CD14-positive monocyte (primary cell): ENCODE data around the gene GGT1. TPM values are rescaled to one million over a fixed set of nuclear protein-coding genes. Genes with fewer than 3 reads are reported as not detected.

Experiments
- DNase-seq, 3 donors: peaks; one replicate each; pipeline ENCODE4 v3.0.0-alpha.2; 2011 to 2022
- H2AFZ ChIP-seq: 2 replicates; pipeline ENCODE4 v1.6.0; 2012; ENCODE audit warnings: mild to moderate bottlenecking, low read depth, low read length, inconsistent platforms; ENCODE audit not compliant: insufficient read depth, poor library complexity, severe bottlenecking
- H3K27ac ChIP-seq, 2 donors: 1 replicate in 1 of 2; 2 replicates in 1 of 2; pipeline ENCODE4 v1.5.1; 2012 to 2013; ENCODE audit warnings: low read length in 2 of 2, control low read depth in 1 of 2, inconsistent platforms in 1 of 2, low read depth in 1 of 2, mild to moderate bottlenecking in 1 of 2
- H3K27me3 ChIP-seq, 2 donors: one replicate each; pipeline versions ENCODE4 v1.6.0 to v1.6.1; 2011 to 2013; ENCODE audit warnings: low read length in 2 of 2; ENCODE audit not compliant: control insufficient read depth in 2 of 2, insufficient read depth in 2 of 2
- H3K36me3 ChIP-seq, 2 donors: replicated peaks in 1 of 2; 1 replicate in 1 of 2; 2 replicates in 1 of 2; pipeline versions ENCODE4 v1.5.1 to v1.6.1; 2012 to 2013; ENCODE audit warnings: low read length in 2 of 2, control low read depth in 1 of 2, inconsistent platforms in 1 of 2, mild to moderate bottlenecking in 1 of 2; ENCODE audit not compliant: insufficient read depth in 2 of 2, control insufficient read depth in 1 of 2
- H3K4me1 ChIP-seq, 2 donors: 1 replicate in 1 of 2; 2 replicates in 1 of 2; pipeline versions ENCODE4 v1.5.1 to v1.6.1; 2012 to 2013; ENCODE audit warnings: low read length in 2 of 2, control low read depth in 1 of 2, inconsistent platforms in 1 of 2, mild to moderate bottlenecking in 1 of 2, moderate library complexity in 1 of 2; ENCODE audit not compliant: insufficient read depth in 2 of 2, control insufficient read depth in 1 of 2
- H3K4me2 ChIP-seq: replicated peaks from 2 replicates; pipeline ENCODE3; 2012; ENCODE audit warnings: low read length, moderate library complexity, mild to moderate bottlenecking; ENCODE audit not compliant: poor library complexity, severe bottlenecking; ENCODE audit errors: extremely low read depth
- H3K4me3 ChIP-seq, 3 experiments: fragments of 200-600 bp in 1 of 3; sonication (generic) in 1 of 3; replicated peaks in 1 of 3; 1 replicate in 2 of 3; 2 replicates in 1 of 3; pipeline ENCODE4 v1.5.1; 2011 to 2013; ENCODE audit warnings: low read length in 3 of 3, mild to moderate bottlenecking in 3 of 3, control low read depth in 2 of 3, low read depth in 2 of 3, inconsistent platforms in 1 of 3, moderate library complexity in 1 of 3
- H3K79me2 ChIP-seq: 2 replicates; pipeline ENCODE4 v1.6.0; 2012; ENCODE audit warnings: mild to moderate bottlenecking, control low read depth, inconsistent platforms, low read length, moderate library complexity; ENCODE audit not compliant: insufficient read depth
- H3K9ac ChIP-seq: 2 replicates; pipeline ENCODE4 v1.6.0; 2017; ENCODE audit warnings: low read length, mild to moderate bottlenecking; ENCODE audit not compliant: insufficient read depth, poor library complexity, severe bottlenecking
- H3K9me3 ChIP-seq, 2 donors: replicated peaks in 1 of 2; 1 replicate in 1 of 2; 2 replicates in 1 of 2; pipeline versions ENCODE4 v1.5.1 to v1.6.1; 2012 to 2013; ENCODE audit warnings: low read length in 2 of 2, control low read depth in 1 of 2; ENCODE audit not compliant: control insufficient read depth in 1 of 2, insufficient read depth in 1 of 2
- H4K20me1 ChIP-seq: 2 replicates; pipeline ENCODE4 v1.6.0; 2012; ENCODE audit warnings: mild to moderate bottlenecking, low read length, control low read depth, moderate library complexity; ENCODE audit not compliant: insufficient read depth
- H3K27ac Mint-ChIP-seq, 7 donors: one replicate each; pipeline ENCODE4 v1.8.0; 2020; ENCODE audit warnings: mild to moderate bottlenecking in 7 of 7, mixed read lengths in 7 of 7, moderate library complexity in 6 of 7, inconsistent platforms in 2 of 7
- H3K27me3 Mint-ChIP-seq, 3 donors: one replicate each; pipeline ENCODE4 v1.8.0; 2021 to 2022; ENCODE audit warnings: low read depth in 3 of 3, mild to moderate bottlenecking in 3 of 3, mixed read lengths in 3 of 3, moderate library complexity in 3 of 3, inconsistent platforms in 1 of 3
- H3K36me3 Mint-ChIP-seq, 2 donors: one replicate each; pipeline ENCODE4 v1.8.0; 2020; ENCODE audit warnings: mixed read lengths in 2 of 2, inconsistent platforms in 1 of 2, mild to moderate bottlenecking in 1 of 2
- H3K4me1 Mint-ChIP-seq: one replicate; pipeline ENCODE4 v1.8.0; 2020; ENCODE audit warnings: mild to moderate bottlenecking, mixed read lengths
- H3K4me3 Mint-ChIP-seq, 2 donors: one replicate each; pipeline ENCODE4 v1.8.0; 2020; ENCODE audit warnings: mild to moderate bottlenecking in 2 of 2, mixed read lengths in 2 of 2, moderate library complexity in 1 of 2
- H3K9me3 Mint-ChIP-seq, 7 donors: one replicate each; pipeline ENCODE4 v1.8.0; 2020 to 2022; ENCODE audit warnings: mixed read lengths in 7 of 7, mild to moderate bottlenecking in 6 of 7, moderate library complexity in 6 of 7, inconsistent platforms in 2 of 7
- CTCF ChIP-seq: fragments of 200-600 bp; IDR thresholded peaks from one replicate; pipeline ENCODE4 v1.8.0; 2022; ENCODE audit warnings: antibody characterized with exemption, mild to moderate bottlenecking
- WGBS: methylation state at CpG from one replicate; pipeline ENCODE4 v1.1.5; 2013; ENCODE audit warnings: missing lambda C conversion rate; ENCODE audit not compliant: insufficient coverage; 5-methylcytosine and 5-hydroxymethylcytosine counted together
- intact Hi-C, 2 donors: fragments of 100-400 bp; cut with micrococcal nuclease; formaldehyde crosslinking; loops; one replicate each; pipeline versions ENCODE4 v1.15.0 to v1.15.1; 2023
- polyA plus RNA-seq, 3 donors: library from polyadenylated mRNA; depleted of rRNA in 1 of 3; unstranded in 2 of 3; stranded (reverse) in 1 of 3; fragments of 300-500 nt in 2 of 3; fragments of >200 nt in 1 of 3; fragmentation: Illumina TruSeq in 2 of 3; gene quantifications; 1 replicate in 2 of 3; 2 replicates in 1 of 3; pipeline ENCODE4 v1.2.3, GENCODE V29; 2012 to 2021

The GGT1 gene
- polyA plus RNA-seq, 3 donors = 16.0 to 26.5 (median 25.5) TPM

DNA sequence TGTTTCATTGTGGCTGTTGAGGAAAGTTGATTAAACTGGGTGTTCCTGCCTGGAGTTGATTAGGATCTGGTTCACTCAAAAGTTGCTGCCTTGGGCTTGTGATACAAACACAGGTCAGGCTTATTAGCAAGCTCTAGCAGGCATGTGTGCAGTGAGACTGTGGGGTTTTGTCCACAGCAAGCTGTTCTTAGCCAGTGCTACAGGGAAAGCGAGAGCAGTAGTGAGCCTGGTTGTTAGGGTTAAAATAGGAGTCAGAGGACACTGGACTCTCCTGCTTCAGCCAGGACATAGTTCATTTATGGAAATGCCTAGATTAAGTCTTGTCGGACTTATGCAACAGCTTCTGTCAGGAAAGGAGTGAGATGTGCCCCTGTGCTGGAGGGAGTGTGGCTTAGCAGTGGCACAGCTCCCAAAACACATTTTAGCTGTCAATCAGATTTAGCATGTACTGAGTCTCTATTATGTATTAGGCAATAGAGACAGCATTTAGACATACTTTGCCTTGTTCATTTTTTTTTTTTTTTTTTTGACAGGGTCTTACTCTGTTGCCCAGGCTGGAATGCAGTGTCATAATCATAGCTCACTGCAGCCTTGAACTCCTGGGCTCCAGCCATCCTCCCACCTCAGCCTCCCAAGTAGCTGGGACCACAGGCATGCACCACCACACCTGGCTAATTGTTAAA lies 38.5 kb upstream of the GGT1 start:
- TF ChIP-seq CTCF = no peak
- WGBS = no CpG with 5 or more reads among the region's 2 CpGs
- Histone ChIP-seq H3K4me2 (no peak overlapping the region), H3K9me3 (no peaks in the 10 kb centered on the region), H2AFZ (no peak overlapping the region), H3K27me3 (no peaks in the 10 kb centered on the region), H3K9ac (no peak overlapping the region), H4K20me1 (peaks cover 82% of the 10 kb centered on the region), H3K4me1 (no peaks in the 10 kb centered on the region), H3K27ac (peak overlapping the region in 1 of 2 donors; percentile 53), H3K36me3 (peaks cover 59 to 91% of the 10 kb centered on the region in 2 donors), H3K79me2 (peaks cover 81% of the 10 kb centered on the region), H3K4me3 (no peak overlapping the region)
- H3K9me3 Mint-ChIP-seq = no peaks in the 10 kb centered on the region
- intact Hi-C loops = no loop called here
- H3K36me3 Mint-ChIP-seq = peaks cover 49 to 78% of the 10 kb centered on the region in 2 donors
- peak overlapping the region in 3 of 7 donors; percentile 19 to 63 (median 53) for H3K27ac Mint-ChIP-seq
- H3K4me3 Mint-ChIP-seq = no peak overlapping the region
- H3K4me1 Mint-ChIP-seq = peaks cover 9% of the 10 kb centered on the region
- peaks cover 0 to 1% (median 0%) of the 10 kb centered on the region in 3 donors for H3K27me3 Mint-ChIP-seq
- DNase-seq = no peak

- H4K20me1 ChIP-seq = peaks cover 85% of the 10 kb centered on the region
- peaks cover 0 to 1% (median 0%) of the 10 kb centered on the region in 3 donors for H3K27me3 Mint-ChIP-seq
- 100% methylated on average over 1 of the region's 2 CpGs for WGBS
- H3K9ac ChIP-seq = no peak overlapping the region
- peaks cover 61 to 92% of the 10 kb centered on the region in 2 donors for H3K36me3 ChIP-seq
- H3K27me3 ChIP-seq = no peaks in the 10 kb centered on the region
- H3K27ac ChIP-seq = peak overlapping the region in 1 of 2 donors; percentile 53
- intact Hi-C loops = no loop called here
- no peaks in the 10 kb centered on the region for H3K9me3 ChIP-seq
- peaks cover 75% of the 10 kb centered on the region for H3K79me2 ChIP-seq
- TF ChIP-seq CTCF = no peak
- no peak overlapping the region for H3K4me2 ChIP-seq
- no peaks in the 10 kb centered on the region for H3K4me1 ChIP-seq
- H3K4me3 ChIP-seq = no peak overlapping the region
- H3K9me3 Mint-ChIP-seq = no peaks in the 10 kb centered on the region
- H3K4me3 Mint-ChIP-seq = no peak overlapping the region
- no peak overlapping the region for H2AFZ ChIP-seq
- peaks cover 55 to 84% of the 10 kb centered on the region in 2 donors for H3K36me3 Mint-ChIP-seq
- H3K27ac Mint-ChIP-seq = peak overlapping the region in 3 of 7 donors; percentile 19 to 50 (median 31)
- peaks cover 9% of the 10 kb centered on the region for H3K4me1 Mint-ChIP-seq
- no peak for DNase-seq
Measured at GRCh38 chr22:24565077-24565476, 37.9 kb upstream of the GGT1 start.
